ENCODE data around the gene FAM221B. TPM values are rescaled to one million over a fixed set of nuclear protein-coding genes. Genes with fewer than 3 reads are reported as not detected.
A peak's percentile ranks its signal among the peaks of the same experiment; 100 is the strongest.

Gene FAM221B
- total RNA-seq, 2 donors from 2014 or later, result not detected

DNA sequence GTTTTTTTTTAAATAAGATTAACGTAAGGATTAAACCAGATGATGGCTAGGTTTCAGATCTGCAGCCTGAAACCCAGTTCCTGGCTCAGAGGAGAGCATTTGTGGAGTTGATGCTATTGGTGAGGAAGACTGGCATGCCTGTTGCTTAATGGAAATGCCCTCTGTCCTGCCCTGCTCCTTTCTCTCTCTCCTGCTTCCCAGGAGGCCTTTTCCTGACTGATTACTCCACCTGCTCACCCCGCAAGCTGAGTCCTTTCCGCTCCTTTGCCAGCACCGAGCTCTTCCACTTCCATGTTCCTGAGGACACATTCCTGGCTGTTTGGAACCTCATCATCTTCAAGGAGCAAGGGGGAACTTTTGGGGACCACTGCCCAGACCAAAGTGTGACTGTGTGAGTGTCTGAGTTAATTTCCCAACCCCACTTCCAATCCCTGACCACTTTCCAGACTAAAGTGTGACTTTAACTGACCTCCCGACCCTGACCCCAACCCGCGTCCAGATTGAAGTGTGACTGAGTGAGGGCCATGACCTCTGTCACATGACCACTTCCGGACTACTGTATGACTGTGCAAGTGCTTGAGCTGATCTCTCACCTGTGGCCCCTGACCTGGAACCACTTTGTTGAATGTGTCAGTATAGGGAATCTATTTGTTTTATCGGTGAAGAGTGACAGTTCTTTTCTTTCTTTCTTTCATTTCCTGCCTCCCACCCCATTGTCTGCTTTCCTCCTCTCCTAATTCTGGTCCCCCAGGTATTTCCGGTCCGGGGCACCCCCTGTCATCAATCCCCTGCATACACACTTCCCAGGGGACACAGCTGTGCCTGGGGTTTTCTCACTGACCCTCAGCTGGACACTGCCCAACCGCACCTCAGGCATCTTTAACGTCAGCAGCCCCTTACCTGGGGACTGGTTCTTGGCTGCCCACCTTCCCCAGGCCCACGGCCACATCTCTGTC lies 6.0 kb upstream of the FAM221B start:
- no peak overlapping the region for H3K27ac Mint-ChIP-seq
- DNase-seq (ENCODE audit: low spot score in 2 of 2), result no peak
- no peaks in the 10 kb centered on the region for H3K36me3 Mint-ChIP-seq
- no peaks in the 10 kb centered on the region for H3K9me3 Mint-ChIP-seq
- ATAC-seq, result no peak

DNA sequence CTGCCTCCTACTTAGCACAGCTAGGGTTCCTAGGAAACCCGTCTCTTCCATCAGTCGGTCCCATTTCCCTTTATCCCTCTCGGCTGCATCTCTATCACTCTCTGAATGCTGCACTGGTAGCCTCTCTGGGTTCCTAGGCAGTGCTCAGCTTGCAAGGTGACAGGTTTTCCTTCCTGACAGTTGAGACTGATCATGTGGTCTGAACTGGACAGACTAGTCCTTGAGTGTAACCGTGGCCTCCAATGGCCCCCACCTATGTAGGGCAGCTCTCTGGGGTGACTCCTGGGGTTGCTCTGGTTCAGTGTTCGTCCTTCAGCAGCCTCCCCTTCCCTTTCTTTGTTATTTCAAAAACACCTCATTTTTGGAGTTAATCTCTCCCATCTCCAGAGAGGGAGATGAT lies 4.3 kb upstream of the FAM221B start:
- no peak for DNase-seq (ENCODE audit: low spot score in 2 of 2)
- ATAC-seq, result no peak
- no peaks in the 10 kb centered on the region for H3K36me3 Mint-ChIP-seq
- H3K9me3 Mint-ChIP-seq, result no peaks in the 10 kb centered on the region
- no peak overlapping the region for H3K27ac Mint-ChIP-seq

DNA sequence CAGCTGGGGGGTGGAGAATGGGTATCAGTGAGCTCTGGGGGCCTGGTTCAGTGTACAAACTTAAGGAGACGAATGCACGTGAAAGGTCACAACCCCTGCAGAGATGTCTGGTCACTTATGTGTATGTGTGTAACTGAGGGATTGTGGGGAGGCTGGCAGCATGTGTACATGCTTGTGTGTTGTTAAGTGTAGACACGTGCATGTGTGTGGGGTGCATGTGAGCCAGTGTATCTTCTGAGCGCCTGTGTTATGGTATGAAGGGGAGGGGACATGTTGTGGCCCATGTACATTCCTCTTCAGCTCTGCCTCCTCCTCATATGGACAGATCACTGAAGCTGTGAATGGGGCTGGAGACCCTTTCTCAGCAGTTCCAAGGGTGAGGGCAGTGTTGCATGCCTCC lies 2.5 kb upstream of the FAM221B start:
- no peaks in the 10 kb centered on the region for H3K36me3 Mint-ChIP-seq
- no peak for ATAC-seq

DNA sequence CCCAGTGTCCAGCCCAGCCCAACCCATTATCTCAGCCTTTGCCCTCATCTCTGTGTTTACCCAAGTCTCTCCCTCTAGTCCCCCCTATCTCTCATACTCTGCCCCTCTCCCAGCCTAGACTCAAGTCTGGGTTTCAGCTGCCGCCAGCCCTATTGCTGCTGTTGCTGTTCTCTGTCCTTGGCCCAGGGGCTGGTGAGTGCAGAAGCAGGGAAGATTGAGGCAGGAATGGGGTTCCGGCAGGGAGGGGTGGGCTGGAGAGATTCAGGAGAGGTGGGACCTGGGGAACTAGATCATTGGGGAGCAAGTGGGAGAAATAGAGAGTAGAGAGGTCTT lies 1.2 kb upstream of the FAM221B start:
- ATAC-seq (no peak), DNase-seq (ENCODE audit: low spot score in 2 of 2) (no peak)
- peak overlapping the region; percentile 72 to 84 for H3K27ac Mint-ChIP-seq
- no peaks in the 10 kb centered on the region for H3K9me3 Mint-ChIP-seq
- no peaks in the 10 kb centered on the region for H3K36me3 Mint-ChIP-seq

More for the DNA sequence above, 2.5 kb upstream of the FAM221B start:
- DNase-seq (ENCODE audit: low spot score in 2 of 2), result no peak
- Mint-ChIP-seq H3K9me3 (no peaks in the 10 kb centered on the region), H3K27ac (no peak overlapping the region)

DNA sequence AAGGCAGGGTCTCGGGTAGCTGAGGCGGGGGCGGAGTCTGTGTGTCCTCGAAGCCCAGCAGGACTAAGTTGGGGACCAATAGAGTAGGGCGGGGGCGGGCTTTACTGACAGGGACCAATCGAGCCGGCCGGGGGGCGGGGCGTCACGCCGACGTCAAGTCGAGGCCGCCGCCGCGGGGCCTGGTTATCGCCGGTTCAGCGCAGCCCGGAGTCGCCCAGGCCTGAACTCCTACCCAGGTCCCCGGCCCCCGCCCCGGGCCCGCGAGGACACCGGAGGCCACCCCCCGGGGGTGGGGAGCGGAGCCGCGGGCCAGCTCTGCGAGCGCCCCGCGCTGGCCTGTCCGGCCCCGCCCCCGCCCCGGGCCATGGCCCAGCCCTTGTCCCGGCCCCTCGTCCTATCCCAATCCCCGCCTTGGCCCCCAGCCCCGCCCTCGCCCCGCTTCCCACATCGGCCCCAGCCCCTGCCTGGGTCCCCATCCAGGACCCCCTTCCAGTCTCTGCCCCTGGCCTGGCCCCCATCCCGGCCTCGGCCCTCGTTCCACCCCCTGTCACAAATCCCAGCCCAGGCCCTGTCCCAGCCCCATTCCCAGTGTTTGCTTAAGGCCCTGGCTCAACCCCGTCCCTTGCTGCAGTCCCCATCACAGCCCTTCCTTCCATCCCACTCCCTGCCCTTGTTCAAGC lies 692 bp upstream of the FAM221B start, which contains the start of gene TMEM8B:
TMEM8B (plus strand) TSS at position 145 of the 680 bp plus-strand sequence; CDS start at position 365, 220 bp downstream.
- ATAC-seq (peak; percentile 93 to 95), DNase-seq (ENCODE audit: low spot score in 2 of 2) (peak; percentile 87 to 91)
- H3K27ac Mint-ChIP-seq, result peak within 1 kb of the TSS; percentile 72 to 93
- H3K9me3 Mint-ChIP-seq, result no peaks in the 10 kb centered on the region
- H3K36me3 Mint-ChIP-seq, result no peaks in the 10 kb centered on the region

DNA sequence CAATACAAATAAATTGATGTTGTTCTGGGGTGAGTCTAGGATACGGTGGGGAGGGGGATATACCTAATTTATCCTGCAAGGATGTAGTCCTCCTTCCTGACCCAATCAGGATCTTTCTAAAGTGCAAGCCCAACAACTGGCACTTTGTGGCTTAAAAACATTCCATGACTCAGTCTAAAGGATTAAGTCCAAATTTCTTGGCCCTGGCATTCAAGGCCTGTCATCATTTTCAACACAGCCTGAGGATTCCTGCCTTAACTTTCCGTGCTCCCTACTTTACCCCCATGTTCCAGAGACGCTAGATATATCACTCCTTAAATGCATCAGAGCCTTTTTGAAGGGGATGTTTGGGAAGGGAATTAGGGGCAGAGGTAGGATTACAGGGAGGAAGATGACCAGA lies 1.0 kb downstream of the FAM221B start:
- no peak for DNase-seq (ENCODE audit: low spot score in 2 of 2)
- no peaks in the 10 kb centered on the region for H3K9me3 Mint-ChIP-seq
- no peaks in the 10 kb centered on the region for H3K36me3 Mint-ChIP-seq
- peak overlapping the region in 1 of 2 donors; percentile 76 for H3K27ac Mint-ChIP-seq
- ATAC-seq, result no peak

DNA sequence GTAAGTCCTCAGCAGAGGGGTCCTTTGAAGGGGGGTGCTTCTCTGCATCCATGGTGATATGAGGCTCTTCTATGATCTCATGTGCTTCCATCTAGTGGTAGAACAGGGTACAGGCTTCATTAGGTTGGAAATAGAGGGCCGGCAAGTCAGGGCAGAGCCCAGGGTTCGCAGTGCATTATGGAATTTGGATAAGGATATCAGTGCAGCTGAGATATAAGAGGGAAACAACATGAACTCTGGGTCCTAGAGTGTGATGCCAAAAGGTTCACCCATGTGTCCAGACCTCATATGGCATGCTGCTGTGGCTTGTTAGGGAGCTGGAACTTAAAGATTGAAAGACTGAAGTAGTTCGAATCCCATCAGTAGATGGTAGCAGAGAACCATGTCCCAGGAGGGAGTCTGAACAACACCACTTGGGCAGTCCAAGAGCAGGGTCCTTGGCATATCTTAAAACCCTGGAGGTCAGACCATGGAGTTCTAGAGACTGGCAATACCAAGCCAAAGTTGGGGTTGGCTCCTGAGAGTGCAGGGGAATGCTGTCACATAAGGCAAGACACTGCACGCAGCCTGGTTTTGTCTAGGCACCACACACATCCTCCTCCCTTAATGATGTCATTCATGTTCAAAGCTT lies 2.3 kb downstream of the FAM221B start:
- Mint-ChIP-seq H3K27ac (peak overlapping the region in 1 of 2 donors; percentile 76), H3K9me3 (no peaks in the 10 kb centered on the region), H3K36me3 (no peaks in the 10 kb centered on the region)
- peak; percentile 31 to 39 for ATAC-seq
- peak in 1 of 2 donors; percentile 44 for DNase-seq (ENCODE audit: low spot score in 2 of 2)

DNA sequence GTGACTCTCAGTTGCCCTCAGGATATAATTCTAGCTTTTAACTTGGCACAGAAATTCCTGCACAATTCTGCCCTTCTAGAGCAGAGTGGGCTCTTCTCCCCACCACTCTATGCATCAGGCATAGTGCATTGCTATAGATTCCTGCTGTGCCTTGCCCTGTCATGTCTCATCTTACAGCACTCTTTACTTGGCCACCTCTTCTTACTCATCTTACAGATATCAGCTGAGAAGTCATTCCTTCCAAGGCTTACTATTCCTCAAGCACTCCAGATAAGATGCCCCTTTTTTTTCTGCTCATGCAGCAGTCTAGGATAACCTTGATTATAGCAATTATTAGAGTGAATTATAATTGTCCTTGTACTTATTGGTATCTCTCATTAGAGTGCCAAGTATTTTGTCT lies 5.6 kb downstream of the FAM221B start:
- no peaks in the 10 kb centered on the region for H3K9me3 Mint-ChIP-seq
- no peak for DNase-seq (ENCODE audit: low spot score in 2 of 2)
- H3K27ac Mint-ChIP-seq, result peak overlapping the region in 1 of 2 donors; percentile 2
- no peak for ATAC-seq
- H3K36me3 Mint-ChIP-seq, result no peaks in the 10 kb centered on the region

DNA sequence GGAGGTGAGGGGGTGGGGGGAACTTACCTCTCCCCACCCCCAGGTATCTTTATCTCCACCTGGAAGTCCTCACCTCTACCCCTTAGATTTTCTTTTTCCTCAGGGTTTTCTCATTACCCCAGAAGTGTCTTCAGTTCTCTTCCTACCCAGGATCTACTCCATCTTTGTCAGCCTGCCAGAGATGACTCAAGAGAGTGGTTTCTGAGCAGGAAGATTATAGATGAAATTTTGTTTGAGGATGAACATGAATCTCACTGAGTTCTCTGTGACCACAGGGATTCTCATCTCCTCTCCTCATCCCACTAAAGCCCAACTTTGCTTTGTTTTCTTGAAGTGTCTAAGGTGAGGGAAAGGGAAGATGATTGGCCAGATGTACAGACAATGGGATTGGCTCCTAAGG lies 8.5 kb downstream of the FAM221B start:
- no peak overlapping the region for H3K27ac Mint-ChIP-seq
- ATAC-seq, result no peak
- H3K9me3 Mint-ChIP-seq, result no peaks in the 10 kb centered on the region
- peaks cover 4 to 7% of the 10 kb centered on the region in 2 donors for H3K36me3 Mint-ChIP-seq
- DNase-seq (ENCODE audit: low spot score in 2 of 2), result no peak

DNA sequence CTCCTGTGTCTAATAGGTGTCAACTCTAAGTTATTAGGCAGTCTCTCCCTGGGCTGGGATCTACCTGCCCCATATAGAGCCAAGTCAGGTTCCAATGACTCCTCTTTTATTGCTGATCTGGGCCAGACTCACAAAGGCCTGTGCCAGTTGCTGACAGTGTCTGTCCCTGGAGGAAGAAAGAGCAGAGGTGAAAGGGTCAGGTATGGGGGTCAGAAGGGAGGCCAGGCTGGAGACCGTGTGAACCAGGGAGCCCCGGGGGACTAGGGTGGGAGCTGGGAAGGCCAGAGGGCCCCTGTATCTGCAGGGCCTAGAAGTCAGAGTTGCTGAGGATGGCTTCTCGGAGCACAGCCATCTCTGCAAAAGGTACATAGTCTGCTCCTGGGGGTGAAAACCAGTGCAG lies 10.2 kb downstream of the FAM221B start:
- no peak for ATAC-seq
- H3K9me3 Mint-ChIP-seq, result no peaks in the 10 kb centered on the region
- peaks cover 7 to 9% of the 10 kb centered on the region in 2 donors for H3K36me3 Mint-ChIP-seq
- DNase-seq (ENCODE audit: low spot score in 2 of 2), result no peak
- H3K27ac Mint-ChIP-seq, result peak overlapping the region in 1 of 2 donors; percentile 18

DNA sequence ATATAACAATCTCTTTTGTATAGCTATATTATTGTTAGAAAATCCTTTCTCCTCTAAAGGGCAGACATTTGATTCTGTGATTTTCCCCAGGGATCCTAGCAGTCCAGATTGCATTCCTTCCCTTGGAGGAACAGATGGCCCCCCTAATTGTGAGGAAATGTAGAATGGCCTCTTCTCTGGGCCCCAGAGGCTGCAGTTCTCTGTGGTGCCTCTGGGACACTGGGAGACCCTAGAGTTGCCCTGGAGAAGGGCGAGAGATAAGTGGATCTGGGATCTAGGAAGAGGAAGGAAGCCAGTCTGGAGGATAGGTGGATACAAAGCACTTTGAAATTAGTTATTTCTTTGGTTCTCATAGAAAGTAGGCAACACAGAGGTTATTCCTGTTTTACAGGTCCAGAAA lies 11.8 kb downstream of the FAM221B start:
- Mint-ChIP-seq H3K36me3 (peaks cover 7 to 19% of the 10 kb centered on the region in 2 donors), H3K9me3 (no peaks in the 10 kb centered on the region)
- no peak for ATAC-seq

DNA sequence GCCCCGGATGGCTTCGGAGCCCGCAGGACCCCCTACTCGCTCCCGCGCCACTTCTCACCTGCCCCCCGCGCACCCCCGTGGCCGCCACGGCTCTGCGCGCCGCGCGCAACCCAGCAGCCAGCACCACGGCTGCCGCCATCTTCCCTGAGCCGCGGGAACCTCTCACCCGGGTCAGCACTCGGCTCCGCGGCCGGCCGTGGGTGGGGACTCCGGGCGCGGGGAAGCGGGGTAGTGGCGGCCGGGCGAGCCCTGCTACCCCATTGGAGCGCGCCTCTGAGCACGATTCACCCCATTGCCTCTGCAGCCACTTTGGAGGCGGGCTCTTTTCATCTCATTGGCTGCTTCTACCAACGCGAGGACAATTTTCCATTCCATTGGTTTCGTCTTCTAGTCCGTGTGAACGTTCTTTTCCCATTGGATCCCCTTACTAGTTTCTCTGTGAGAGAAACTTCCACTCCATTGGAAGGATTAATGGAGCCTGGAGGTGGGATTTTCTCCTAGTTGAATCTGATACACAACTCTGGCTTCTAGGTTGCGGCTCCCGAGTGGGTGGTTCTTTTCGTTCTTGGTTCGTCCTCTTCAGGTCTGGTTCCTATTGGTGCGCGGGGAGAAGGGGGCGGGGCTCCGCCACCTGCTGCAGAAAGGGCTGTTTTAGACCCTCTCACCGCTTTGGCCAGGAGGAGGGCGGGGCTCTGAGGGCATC lies 13.5 kb downstream of the FAM221B start, which contains the start of gene HINT2:
HINT2 (minus strand) TSS at position 202 of the 703 bp plus-strand sequence; CDS start at position 139, 63 bp downstream.
- peak within 1 kb of the TSS; percentile 87 to 96 for H3K27ac Mint-ChIP-seq
- H3K9me3 Mint-ChIP-seq, result no peaks in the 10 kb centered on the region
- peak; percentile 96 for DNase-seq (ENCODE audit: low spot score in 2 of 2)
- H3K36me3 Mint-ChIP-seq, result peaks cover 7 to 19% of the 10 kb centered on the region in 2 donors
- peak; percentile 85 to 87 for ATAC-seq

More for the DNA sequence above, 11.8 kb downstream of the FAM221B start:
- no peak overlapping the region for H3K27ac Mint-ChIP-seq
- DNase-seq (ENCODE audit: low spot score in 2 of 2), result no peak

DNA sequence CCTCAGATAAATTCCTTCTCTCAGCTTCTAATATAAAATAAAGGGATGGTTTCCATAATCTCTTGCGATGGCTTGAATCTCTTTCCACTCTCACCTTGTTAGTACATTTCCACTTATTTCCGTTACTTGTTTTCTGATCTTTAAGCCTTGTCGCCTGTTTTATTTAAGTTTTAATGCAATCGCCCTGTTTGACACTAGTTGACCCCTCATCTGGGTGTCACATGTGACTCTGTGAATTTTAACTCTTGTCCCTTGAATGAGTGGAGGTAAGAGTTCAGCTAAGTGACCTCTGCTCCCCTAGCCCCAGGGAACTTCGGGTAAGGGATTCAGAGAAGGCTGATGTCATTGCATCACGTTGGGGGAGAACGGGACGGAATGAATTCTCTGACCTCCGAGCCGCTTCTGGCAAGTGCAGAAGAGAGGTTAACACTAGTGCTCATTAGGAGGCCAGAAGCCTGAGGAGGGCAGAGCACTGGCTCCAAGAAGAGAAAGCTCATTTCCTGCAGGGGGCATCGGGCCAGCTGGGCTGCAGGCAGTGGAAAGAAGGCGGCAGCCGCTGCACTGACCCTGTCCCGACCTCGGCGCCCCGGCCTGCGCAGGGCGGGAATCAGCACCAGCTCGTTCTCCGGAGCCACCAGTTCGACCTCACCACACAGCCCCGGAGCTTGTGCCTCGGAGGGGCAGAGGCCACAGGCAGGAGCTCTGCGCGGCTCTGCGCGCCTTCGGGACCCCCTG lies 14.3 kb downstream of the FAM221B start:
- Mint-ChIP-seq H3K27ac (peak overlapping the region; percentile 87 to 96), H3K36me3 (peaks cover 7 to 19% of the 10 kb centered on the region in 2 donors), H3K9me3 (no peaks in the 10 kb centered on the region)
- peak; percentile 46 to 66 for DNase-seq (ENCODE audit: low spot score in 2 of 2)
- peak; percentile 9 to 11 for ATAC-seq

DNA sequence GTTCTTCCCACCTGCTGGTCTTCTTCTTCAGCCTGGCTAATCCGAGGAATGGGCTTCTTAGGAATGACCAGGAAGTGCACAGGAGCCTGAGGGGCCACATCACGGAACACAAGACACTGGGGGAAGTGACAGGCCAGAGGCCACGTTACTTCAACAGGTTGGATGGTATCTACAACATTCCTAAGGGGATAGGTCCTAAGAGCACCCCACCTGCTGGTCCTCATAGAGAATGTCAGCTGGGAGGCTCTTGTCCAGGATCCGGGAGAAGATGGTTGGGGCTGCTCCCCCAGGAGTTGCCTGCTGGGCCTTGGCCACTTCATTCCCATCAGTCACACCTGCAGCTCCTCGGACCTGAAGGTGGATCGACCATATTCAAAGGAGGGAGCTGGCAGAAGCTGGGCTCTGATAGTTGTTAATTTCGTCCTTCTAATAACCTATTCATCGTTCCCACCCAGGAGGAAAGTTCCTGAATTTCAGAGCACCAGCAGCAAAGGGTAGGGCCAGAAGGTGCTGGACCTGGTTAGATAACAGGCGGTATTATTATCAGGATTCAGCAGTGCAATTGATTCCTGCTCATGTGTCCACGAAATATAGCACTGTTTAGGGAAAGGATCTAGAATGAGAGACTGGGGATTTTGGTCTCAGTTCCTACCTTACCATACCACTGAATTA lies 15.0 kb downstream of the FAM221B start:
- no peaks in the 10 kb centered on the region for H3K9me3 Mint-ChIP-seq
- ATAC-seq (no peak), DNase-seq (ENCODE audit: low spot score in 2 of 2) (no peak)
- H3K36me3 Mint-ChIP-seq, result peaks cover 7 to 19% of the 10 kb centered on the region in 2 donors
- peak overlapping the region in 1 of 2 donors; percentile 87 for H3K27ac Mint-ChIP-seq

DNA sequence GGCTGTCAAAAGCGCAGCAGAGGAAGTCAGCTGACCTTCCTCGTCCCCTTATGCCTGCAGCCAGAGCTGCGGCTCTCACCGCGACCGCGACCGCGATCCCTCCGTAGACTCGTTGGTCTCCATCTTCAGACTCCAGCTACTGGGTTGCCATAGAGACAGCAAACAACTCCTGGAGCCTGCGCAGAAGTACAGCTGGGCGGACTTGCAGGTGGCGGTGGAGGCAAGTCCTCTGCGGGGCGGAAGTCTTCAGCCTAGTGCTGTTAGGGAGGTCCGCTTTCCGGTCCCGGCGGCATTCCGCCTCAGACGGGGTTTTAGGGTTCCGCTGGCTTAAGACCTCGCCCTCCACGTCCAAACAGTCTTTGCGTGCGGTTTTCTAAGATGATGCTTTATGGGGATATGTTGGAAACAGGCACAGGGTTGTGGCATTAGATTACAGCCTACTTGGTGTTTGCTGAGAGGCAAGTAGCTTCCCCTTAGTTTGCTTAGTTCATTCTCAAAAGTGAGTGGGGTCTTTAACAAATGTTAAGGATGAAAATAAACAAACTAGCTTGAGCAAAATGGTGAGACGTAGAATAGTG lies 16.4 kb downstream of the FAM221B start, which contains the start of gene SPAG8:
SPAG8 (minus strand) TSS at position 238 of the 578 bp plus-strand sequence; CDS start at position 123, 115 bp downstream.
- Mint-ChIP-seq H3K27ac (peak within 1 kb of the TSS; percentile 86 to 95), H3K36me3 (peaks cover 7 to 19% of the 10 kb centered on the region in 2 donors), H3K9me3 (no peaks in the 10 kb centered on the region)
- peak; percentile 70 to 75 for ATAC-seq
- DNase-seq (ENCODE audit: low spot score in 2 of 2), result peak; percentile 88 to 95

Data from activated naive CD4-positive, alpha-beta T cell treated with anti-CD3 and anti-CD28 coated beads, Interleukin-2, amount 50 U/mL, for 72 hours (primary cell).